ENCODE measurements around the gene VTCN1. TPM values are rescaled to one million over a fixed set of nuclear protein-coding genes. Genes with fewer than 3 reads are reported as not detected.

The VTCN1 gene
- total and polyA plus RNA-seq, 2 of the 13 experiments (the other 11 are each of a cell fraction or from before 2014, with no cell fraction given) = not detected

GRCh38 chr1:117176579-117176978 lies 34.1 kb downstream of the VTCN1 start (continued):
- TF ChIP-seq, protein P1, sequence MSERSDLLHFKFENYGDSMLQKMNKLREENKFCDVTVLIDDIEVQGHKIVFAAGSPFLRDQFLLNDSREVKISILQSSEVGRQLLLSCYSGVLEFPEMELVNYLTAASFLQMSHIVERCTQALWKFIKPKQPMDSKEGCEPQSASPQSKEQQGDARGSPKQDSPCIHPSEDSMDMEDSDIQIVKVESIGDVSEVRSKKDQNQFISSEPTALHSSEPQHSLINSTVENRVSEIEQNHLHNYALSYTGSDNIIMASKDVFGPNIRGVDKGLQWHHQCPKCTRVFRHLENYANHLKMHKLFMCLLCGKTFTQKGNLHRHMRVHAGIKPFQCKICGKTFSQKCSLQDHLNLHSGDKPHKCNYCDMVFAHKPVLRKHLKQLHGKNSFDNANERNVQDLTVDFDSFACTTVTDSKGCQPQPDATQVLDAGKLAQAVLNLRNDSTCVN (CRISPR knock-in tag; IDR thresholded peaks at IDR 0.05; ENCODE audit: borderline replicate concordance) = no peak
- TF ChIP-seq HMG20A (CRISPR knock-in tag; IDR thresholded peaks at IDR 0.05; ENCODE audit: borderline replicate concordance) = no peak
- TF ChIP-seq ZNF562 (CRISPR knock-in tag; IDR thresholded peaks at IDR 0.05; ENCODE audit: borderline replicate concordance) = no peak
- TF ChIP-seq AGO2 (optimal IDR thresholded peaks at IDR 0.05; ENCODE audit: low read depth, low read length) = no peak
- no peak for TF ChIP-seq RXRA (CRISPR knock-in tag; IDR thresholded peaks at IDR 0.05)
- no peak for TF ChIP-seq ZBTB42 (CRISPR knock-in tag; IDR thresholded peaks at IDR 0.05)
- no peak for TF ChIP-seq KLF11 (CRISPR knock-in tag; IDR thresholded peaks at IDR 0.05)
- TF ChIP-seq HNRNPH1 (optimal IDR thresholded peaks at IDR 0.05; ENCODE audit: low read depth, low read length) = no peak
- TF ChIP-seq, protein P2, sequence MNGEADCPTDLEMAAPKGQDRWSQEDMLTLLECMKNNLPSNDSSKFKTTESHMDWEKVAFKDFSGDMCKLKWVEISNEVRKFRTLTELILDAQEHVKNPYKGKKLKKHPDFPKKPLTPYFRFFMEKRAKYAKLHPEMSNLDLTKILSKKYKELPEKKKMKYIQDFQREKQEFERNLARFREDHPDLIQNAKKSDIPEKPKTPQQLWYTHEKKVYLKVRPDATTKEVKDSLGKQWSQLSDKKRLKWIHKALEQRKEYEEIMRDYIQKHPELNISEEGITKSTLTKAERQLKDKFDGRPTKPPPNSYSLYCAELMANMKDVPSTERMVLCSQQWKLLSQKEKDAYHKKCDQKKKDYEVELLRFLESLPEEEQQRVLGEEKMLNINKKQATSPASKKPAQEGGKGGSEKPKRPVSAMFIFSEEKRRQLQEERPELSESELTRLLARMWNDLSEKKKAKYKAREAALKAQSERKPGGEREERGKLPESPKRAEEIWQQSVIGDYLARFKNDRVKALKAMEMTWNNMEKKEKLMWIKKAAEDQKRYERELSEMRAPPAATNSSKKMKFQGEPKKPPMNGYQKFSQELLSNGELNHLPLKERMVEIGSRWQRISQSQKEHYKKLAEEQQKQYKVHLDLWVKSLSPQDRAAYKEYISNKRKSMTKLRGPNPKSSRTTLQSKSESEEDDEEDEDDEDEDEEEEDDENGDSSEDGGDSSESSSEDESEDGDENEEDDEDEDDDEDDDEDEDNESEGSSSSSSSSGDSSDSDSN (CRISPR knock-in tag; IDR thresholded peaks at IDR 0.05) = no peak

DNA sequence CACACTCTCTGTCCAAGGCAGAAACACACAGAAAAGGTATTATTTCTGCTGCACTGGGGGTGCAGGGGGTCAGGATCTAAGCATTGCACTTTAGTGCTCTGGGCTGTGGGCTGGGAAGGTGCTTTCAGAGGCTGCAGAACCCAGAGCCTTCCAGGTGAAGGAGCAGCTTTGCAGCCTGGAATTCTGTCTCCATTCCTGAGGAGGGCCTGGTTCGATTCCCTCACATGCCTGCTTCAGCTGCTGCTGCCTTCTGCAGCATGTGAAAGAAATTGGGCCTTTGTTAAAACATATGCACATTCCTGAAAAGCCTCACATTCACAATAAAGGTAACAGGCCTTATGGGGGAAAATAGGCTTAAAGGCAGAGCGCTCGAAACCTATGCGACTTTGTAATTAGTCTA lies 35.9 kb downstream of the VTCN1 start:
- intact Hi-C loops (cut with micrococcal nuclease; ENCODE audit: unreplicated experiment) = loop anchor here (5.0 kb wide), 1 partner anchor 53 kb away; the partner anchor contains the start of gene TRIM45
- BruUV-seq (replicated peaks) = no TSS peak

More for the DNA sequence above, 35.9 kb downstream of the VTCN1 start:
- in situ Hi-C loops (cut with HindIII; ENCODE audit: extremely low pct_ligation_motif_present, low pct_unique_long_range_greater_than_20kb) = no loop called here
- H4K20me1 ChIP-seq (ENCODE audit: insufficient read depth, low read length) = no peaks in the 10 kb centered on the region
- H3K4me1 ChIP-seq (ENCODE audit: insufficient read depth, low read length) = peaks cover 14% of the 10 kb centered on the region
- H3K27ac ChIP-seq (ENCODE audit: extremely low read length, insufficient read depth, low read length) = no peak overlapping the region
- ATAC-seq = no peak
- TF ChIP-seq ADNP (CRISPR knock-in tag; IDR thresholded peaks at IDR 0.05) (no peak), SOX6 (IDR thresholded peaks at IDR 0.05) (no peak), SOX6 (CRISPR knock-in tag; IDR thresholded peaks at IDR 0.05) (no peak), GATAD1 (CRISPR knock-in tag; IDR thresholded peaks at IDR 0.05) (no peak), ZNF773 (CRISPR knock-in tag; IDR thresholded peaks at IDR 0.05; ENCODE audit: borderline replicate concordance) (no peak), CCAR2 (optimal IDR thresholded peaks at IDR 0.05; ENCODE audit: low read depth, low read length) (no peak), SSRP1 (CRISPR knock-in tag; IDR thresholded peaks at IDR 0.05) (no peak)
- H3K4me2 ChIP-seq (ENCODE audit: low read depth, low read length) = no peak overlapping the region
- H2AFZ ChIP-seq (ENCODE audit: low read length) = no peak overlapping the region
- POLR2A ChIA-PET = no interaction called here
- FAIRE-seq = no peak
- no peak for DNase-seq (ENCODE audit: low spot score)
- H3K27me3 ChIP-seq (ENCODE audit: control insufficient read depth in 1 of 2, insufficient read depth in 2 of 2, low read length in 2 of 2) = no peaks in the 10 kb centered on the region; a peak in 1 of 5 replicates
- no peak overlapping the region for H3K4me3 ChIP-seq (replicated peaks in 1 of 3; ENCODE audit: insufficient read depth in 1 of 3, low read depth in 2 of 3, low read length in 3 of 3)
- no peak overlapping the region for H3K9ac ChIP-seq (ENCODE audit: insufficient read depth, low read depth, low read length)
- 85% methylated on average over 4 of the region's 4 CpGs for whole genome bisulfite sequencing (ENCODE audit: low lambda C conversion rate)
- H3K36me3 ChIP-seq (replicated peaks in 1 of 2; ENCODE audit: control insufficient read depth in 1 of 2, insufficient read depth in 2 of 2, low read length in 2 of 2) = no peaks in the 10 kb centered on the region
- H3K9me3 ChIP-seq (ENCODE audit: low read length) = no peaks in the 10 kb centered on the region
- CTCF ChIA-PET (ENCODE audit: low intra/inter-chr PET ratio, low total read pairs) = no interaction called here
- no peaks in the 10 kb centered on the region for H3K79me2 ChIP-seq (ENCODE audit: insufficient read depth, low read length)

Data from HepG2 (cell line).